GM18858 (cell line): ENCODE results near the gene ST7.

ENCODE experiments used
- ATAC-seq: cut with Tn5 transposase; IDR thresholded peaks from one replicate; pipeline ENCODE4 v1.9.1; 2021; ENCODE audit not compliant: unreplicated experiment

Gene ST7

GRCh38 chr7:117122536-117122935 is 169.2 kb downstream of the ST7 start:
- ATAC-seq: no peak

GRCh38 chr7:117123311-117123926 is 170.1 kb downstream of the ST7 start:
- ATAC-seq: no peak

DNA sequence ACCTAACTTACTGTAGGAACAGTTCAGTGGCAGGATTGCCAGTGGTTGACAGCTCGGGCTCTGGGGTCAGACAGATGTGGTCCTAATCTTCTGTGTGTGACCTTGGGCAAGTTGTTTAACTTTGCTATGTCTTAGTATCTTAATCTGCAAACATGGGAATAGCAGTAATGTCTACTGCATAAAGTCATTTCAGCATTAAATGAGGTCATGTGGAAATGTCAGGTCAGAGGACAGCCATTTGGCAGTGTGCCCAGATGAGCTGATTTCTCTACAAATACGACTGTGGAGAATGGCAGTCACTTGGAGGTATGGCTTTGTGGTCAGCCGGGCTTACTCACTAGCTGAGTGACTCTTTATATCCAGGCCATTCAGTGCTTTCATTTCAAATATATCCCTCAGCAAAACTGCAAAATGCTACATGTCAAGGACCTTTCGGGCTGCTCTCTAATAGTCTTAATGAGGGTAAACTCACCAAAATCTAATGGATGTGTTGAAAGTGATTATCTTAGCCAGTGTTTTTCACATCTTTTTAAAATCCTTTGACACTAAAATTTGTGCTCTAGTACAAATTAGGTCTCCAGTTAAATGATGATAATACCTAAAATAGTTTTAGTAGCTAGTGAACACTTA is 171.4 kb downstream of the ST7 start:
- ATAC-seq: peak; percentile 81

DNA sequence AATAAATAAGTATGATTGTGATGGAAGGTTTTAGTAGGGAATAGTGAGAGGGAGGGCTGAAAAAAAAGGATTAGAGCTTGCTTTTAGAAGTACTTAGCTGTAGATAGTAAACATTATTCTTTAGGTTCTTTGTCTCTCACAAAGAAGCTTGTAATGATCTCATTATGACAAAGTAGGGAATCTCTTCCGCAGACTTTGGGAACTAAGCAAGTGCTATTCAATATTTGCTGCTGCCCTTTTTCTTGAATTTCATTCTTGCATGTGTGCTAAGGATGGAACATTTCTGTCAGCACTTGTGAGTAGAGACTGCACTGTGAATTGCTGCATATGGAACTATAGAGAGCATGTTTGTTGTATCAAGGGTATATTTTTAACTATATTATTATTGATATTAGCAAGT is 173.4 kb downstream of the ST7 start:
- no peak for ATAC-seq

- ATAC-seq: peak; percentile 41
Measured at GRCh38 chr7:117127585-117128168, 174.4 kb downstream of the ST7 start.

DNA sequence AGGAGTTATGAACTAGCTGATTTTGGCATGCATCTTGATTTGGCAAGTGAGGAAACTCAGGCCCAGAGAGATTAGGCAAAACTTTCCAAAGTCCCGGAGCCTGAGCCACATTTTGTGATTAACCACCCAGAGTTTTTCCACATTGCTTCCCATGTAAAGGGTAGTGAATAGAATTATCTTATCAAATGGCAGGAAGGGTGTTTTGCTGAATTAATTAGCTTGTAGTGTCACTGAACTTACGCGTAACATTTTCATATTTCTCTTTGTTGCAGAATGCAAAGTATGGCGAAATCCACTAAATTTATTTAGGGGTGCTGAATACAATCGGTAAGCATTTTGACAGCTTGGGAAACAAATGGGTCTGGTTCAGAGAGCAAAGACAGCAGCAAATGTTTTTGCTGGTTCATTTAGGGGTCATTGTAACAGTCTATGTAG is 176.2 kb downstream of the ST7 start:
- no peak for ATAC-seq

- ATAC-seq: no peak
Measured at GRCh38 chr7:117130262-117130661, 177.0 kb downstream of the ST7 start.

GRCh38 chr7:117132321-117133120 is 179.2 kb downstream of the ST7 start:
- no peak for ATAC-seq

DNA sequence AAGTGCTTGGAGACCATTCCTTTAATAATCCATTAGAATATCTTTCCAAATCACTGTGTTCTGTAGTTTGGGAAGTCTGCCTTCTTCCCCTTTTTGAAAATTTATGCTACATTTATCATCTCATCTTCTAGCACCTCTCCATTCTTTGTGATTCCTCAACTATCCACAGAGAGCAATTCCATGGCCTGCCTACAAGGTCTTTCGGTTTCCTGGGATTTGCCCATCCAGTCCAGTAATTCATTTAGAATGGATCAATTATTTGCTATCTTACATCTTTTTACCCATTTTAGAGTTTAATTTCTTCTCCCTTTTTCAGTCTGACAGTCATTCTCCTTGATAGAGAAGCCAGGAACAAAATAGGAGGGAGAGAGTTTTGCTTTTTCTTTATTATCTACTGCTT is 179.8 kb downstream of the ST7 start:
- no peak for ATAC-seq

DNA sequence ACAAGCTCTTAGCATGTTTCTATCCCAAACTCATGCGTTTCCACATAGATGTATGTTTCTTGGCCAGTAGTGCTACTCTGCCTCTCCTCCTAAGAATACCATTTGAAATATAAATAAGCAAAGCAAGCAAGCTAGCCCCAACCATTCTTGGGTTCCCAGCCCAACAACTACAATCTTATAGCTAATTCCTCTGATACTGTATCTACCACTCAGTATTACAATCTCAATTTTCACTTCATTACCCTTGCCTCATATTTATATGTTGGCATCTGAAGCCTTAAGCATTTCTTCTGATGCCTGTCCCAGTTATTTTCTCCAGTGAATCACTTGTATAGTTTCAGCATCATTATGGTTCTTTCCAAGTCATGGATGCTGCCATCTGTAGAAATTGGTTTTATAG is 181.1 kb downstream of the ST7 start:
- no peak for ATAC-seq

DNA sequence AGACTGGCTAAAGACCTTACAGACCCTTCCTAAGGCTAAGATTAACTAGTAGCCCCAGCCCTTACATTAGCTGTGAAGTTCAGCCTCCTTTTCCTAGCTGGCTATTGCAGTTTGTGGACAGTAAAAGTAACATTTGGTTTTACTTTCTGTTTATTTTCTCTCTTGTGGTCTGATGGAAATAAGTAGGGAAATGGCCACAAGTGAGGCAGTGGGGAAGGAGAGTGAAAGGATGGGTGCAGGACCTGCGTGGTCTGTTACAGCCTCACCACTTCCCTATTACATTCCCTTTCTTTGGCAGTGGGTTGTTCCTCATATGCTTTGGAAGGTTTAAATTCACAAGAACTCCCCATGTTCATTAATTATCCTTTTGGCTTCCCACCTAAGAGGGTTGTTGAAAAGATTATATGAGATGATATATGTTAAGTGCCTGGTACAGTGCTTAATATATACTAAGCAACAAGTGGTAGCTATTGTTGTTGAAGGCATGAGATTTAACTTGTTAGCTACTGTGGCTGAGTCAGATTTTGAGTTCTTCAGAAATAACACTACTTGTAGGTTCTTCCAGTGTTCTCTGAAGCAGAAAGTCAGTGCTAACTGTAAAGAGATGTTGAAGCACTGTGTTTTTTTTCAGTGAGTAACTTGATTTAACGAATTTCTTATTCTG is 181.7 kb downstream of the ST7 start:
- peak; percentile 45 for ATAC-seq

GRCh38 chr7:117135553-117135891 is 182.2 kb downstream of the ST7 start:
- no peak for ATAC-seq

- ATAC-seq: no peak
Measured at GRCh38 chr7:117137868-117138267, 184.6 kb downstream of the ST7 start.

- ATAC-seq: no peak
Measured at GRCh38 chr7:117138495-117138894, 185.2 kb downstream of the ST7 start.

GRCh38 chr7:117138981-117139380 is 185.7 kb downstream of the ST7 start:
- no peak for ATAC-seq

DNA sequence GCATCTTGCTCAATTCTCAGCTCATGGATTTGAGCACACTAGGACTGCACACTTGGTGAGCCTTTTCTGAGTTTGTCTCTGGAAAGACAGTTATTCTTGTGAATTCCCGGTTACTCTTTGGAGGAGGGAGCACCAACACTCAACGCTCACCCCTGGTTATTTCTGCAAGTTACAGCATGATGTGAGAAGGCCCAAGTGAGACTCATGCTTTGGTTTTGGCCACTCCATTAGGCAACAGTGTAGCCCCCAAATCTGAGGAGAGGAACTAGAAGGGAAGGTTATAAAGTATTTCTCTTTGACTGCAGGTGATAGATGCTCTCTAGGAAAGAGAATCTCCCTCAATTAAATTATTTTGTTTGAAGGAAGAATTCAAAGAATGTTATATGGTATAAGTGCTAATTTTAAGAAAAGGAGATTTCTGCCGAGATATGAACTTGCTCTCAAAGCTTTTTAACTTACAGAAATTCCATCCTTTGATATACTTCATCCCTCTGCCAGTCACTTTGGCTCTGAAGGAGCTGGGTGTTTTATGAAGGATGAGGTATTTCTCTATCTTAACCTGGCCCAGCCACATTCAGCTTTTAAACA is 186.2 kb downstream of the ST7 start:
- ATAC-seq: no peak

- ATAC-seq: no peak
Measured at GRCh38 chr7:117140921-117141320, 187.6 kb downstream of the ST7 start.

GRCh38 chr7:117143066-117143465 is 189.8 kb downstream of the ST7 start:
- ATAC-seq: no peak

GRCh38 chr7:117143580-117143979 is 190.3 kb downstream of the ST7 start:
- no peak for ATAC-seq

DNA sequence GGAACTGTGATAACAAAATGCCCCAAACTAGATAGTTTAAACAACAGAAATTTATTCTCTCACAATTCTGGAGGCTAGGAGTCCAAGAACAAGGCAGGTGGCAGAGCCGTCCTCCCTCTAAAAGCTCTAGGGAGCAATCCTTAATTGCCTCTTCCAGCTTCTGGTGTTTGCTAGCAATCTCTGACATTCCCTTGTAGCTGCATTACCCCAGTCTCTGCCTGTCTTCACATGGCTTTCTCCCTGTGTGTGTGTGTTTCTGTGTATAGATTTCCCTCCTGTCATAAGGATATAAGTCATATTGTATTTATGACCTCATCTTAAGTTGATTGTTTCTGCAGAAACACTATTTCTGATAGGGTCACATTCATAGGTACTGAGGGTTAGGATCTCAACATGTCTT is 192.0 kb downstream of the ST7 start:
- ATAC-seq: no peak

- ATAC-seq: no peak
Measured at GRCh38 chr7:117146059-117146458, 192.8 kb downstream of the ST7 start.
